ENCODE results near the gene PTPRD.

PTPRD gene

DNA sequence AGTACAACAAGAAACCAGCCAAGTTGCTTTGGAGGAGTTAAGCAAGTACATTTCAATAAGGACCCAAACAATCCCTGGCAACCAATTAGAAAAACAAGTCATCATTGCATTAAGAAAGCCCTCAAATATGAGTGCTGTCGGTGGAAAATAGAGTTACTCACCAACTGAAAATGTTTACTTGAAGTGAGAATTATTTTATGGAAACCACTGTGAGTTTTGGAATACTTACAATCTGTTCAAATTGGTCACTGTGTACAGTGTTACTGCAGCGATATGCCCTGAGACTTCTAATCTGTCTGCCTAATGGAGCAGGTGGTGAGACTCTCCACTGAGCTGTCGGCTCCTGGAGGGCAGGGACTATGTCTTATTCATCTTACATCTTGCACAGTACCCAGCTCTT is 1740.0 kb downstream of the PTPRD start:
- DNase-seq = no peak

DNA sequence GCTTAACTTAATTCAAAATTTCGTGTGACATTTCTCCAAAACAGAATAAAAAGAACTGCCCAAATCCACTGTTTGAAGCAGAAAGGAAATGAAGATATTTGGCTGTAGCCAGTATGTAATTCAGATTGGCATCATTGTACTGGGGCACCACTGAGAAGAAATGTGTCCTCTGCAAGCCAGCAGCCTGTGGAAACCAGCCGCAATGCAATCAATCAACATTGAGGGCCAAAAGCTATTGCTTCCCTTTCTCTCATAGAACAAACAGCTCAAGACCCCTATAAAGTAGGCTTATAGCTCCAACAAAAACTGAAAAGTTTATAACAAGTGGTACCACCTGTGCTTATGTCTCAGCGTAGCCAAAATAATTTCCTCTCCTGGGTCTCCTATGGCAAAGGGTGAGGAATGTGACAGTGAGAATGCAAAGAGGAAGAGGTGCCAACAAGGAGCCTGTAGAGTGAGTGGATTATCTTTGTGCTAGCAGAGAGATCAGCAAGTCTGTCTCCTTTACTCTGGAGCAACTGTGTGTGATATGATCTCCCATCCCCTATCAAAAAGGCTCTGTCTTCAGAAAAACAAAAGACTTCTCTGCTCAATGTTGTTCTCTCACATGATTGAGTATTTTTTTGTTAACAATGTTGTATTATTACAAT is 1740.9 kb downstream of the PTPRD start:
- peak in 9 of 56 donors; percentile 16 to 67 (median 28) for DNase-seq

DNA sequence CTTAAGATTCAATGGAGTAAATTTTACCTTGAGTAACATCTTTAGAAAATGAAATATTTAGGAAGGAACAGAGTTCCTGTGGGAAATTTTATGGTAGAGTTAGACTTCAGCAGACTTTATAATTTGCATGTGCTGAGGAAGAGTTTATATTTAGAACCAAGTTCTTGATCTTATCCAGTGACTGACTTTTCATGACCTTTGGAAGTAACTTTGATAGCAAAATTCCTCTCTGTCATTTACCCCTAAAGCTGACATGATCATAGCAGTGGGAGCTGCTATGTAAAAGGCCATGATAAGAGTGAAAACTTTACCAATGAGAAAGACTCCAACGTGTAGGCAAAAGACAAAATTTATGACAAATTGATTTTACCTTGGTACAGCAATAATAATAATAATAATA is 1741.4 kb downstream of the PTPRD start:
- DNase-seq = no peak

DNA sequence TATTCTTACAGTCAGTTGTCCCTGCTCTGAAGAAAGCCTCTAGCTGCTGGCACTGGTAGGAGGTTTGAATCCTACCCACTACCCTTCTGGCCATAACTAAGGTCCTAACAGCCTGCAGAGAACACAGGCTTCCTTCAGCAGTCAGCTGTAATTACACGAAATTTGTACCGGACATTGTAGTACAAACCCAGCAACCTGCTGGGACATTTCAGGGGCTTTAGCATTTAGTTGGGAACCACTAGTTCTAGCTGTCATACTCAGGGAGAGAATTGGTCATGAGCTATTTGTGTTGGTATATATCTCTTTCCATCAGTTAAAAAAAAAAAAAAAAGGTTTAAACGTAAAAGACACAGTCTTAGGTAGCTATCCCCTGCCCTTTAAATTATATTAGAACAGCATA is 1743.0 kb downstream of the PTPRD start:
- DNase-seq = no peak

DNA sequence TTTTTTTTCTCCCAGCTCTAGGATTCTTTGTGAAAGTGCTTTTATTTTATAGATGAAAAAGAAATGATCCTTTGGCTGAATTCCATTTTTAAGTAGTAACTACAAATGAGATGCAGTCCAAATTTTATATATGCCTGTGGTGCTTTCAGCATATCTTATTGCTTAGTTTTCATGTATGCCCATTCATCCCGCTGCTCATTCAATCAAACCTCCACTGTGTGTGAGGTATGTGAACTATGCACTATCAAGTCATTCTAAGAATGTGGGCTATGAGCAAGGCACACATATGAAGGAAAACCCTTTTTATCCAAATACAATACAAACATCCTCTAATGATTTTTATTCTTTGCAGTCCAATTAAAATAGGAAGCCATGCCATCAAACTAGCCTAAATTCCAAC is 1744.2 kb downstream of the PTPRD start:
- no peak for DNase-seq

DNA sequence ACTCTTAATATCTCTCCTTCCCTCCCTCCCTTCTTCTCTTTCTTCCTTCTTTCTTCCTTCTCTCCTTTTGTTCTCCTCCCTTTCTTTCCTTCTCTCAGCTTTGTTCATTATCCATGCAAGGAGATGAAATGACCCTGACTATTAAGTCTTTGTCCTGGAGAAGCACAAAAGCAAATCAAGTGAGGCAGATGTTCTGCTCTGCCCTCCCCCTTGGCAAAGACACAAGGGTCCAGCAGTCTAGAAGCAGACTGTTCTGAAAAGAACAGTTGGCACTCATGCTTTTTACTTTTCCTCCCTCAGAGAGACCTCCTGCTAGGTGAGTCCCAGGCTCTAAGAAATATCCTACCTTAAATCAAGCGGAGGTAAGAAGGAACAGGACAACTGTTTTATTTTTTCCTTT is 1745.7 kb downstream of the PTPRD start:
- DNase-seq = peak in 1 of 56 donors; percentile 30

DNA sequence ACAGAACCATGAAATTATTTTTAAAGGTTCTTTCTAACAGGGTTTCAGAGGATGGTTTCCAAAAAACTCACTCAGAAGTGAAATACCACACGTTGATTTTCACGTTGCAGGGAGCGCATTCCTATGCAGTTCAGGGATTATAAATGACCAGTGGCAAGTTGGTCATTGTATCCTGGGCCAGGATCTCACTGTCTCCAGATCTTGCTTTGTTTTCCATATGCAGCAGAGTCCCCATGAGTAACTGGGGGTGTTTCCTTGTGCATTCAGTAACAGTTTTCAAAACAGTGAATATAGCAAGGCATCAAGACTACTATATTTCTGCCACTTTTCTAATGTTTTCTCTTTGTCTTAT is 1748.3 kb downstream of the PTPRD start:
- DNase-seq = no peak

DNA sequence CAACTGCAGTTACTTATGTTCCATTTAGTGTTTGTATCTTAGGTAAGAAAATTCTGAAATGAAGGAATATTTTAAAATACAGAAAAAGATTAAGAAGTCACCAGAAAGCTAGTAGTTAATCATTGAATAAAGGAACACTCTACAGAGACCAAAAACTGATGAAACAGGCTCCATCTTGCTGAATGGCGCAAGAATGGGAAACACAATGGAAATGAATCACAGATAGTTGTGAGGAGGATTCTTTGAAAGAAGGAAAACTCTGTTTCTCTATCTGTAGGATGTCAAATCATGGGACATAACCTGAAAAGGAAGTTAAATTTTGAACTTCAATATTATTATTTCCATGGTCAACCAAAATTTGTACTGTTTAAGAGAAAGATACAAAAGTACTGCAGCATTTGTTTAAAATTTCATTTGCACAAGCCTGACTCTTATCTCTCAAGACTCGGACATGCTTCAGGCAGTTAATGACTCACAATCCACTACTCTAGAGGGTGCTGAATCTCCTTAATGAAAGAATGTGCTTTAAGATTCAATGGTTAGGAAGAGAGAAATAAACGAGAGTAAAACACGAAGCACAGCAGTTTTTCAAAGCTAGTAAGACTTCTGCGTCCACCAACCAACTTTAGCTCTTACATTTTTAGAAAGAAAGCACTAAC is 1748.8 kb downstream of the PTPRD start:
- no peak for DNase-seq

DNA sequence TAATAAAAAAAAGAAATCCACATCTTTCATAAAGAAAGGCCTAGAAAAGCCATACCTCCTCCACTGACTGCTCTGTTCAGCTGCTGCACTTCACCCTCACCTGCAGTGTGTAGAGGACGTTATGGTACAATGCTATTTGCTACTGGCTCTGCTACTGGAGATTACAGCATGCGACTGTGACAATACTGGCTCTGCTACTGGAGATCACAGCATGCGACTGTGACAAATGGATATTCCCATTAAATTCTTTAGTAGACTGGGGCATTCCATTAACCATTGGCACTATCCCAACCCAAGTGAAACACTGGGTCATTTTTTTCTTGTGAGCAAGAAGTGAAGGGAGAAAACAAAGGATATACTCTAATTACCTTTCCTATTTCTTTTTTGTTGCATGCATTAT is 1749.7 kb downstream of the PTPRD start:
- DNase-seq = no peak

DNA sequence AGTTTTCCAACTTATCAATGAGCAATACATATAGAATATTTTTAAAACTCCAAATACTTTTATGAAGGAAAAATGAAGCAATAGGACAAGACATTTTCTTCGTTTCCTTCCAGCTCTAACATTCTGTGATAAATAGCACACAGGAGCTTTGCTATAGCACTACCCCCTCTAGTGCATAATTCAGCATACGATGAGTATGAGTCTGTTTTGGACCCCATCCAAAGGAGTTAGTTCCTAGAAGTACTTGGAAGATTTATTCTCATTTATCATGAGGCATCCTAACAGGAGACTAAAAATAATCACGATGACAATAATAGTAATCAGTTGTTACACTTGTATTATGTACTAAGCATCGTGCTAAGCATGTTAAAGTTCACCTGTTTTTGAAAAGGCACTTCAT is 1751.9 kb downstream of the PTPRD start:
- DNase-seq = no peak

DNA sequence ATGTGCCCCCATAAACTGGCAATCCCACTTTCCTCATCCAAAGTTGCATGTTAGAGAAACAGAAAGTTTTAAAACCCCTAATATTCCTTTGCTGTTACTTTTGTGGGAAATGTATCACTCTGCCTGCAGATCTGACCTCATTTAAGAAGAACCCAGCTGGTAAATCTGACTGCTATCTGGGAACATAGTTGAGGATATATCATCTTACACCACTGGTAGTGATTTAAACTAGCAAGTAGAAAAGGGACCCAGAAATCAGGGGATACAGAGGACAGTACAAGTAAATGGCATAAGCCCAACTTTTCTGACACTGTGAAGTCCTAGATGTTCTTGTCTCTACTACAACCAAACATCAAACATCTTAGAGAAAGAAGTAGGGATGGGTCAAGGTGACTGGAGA is 1752.7 kb downstream of the PTPRD start:
- DNase-seq = no peak

DNA sequence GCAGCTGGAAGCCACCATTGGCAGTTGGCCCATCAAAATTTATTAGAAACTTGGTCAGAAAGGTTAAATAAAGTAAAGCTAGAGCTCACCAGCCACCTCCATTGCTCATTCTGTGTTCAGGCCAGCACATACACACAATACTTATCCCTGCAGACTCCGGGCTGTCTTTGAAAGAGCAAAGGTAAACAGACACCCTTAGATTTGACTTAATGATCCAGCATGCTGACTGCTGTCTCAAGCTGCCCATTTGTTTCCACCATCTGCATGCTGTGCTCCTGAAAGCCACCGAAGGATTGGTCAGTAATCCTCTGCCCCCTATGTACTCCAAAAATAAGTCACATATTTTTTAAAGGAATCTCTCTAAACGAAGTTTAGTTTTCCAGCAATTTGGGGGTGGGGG is 1753.4 kb downstream of the PTPRD start:
- peak in 1 of 56 donors; percentile 35 for DNase-seq

DNA sequence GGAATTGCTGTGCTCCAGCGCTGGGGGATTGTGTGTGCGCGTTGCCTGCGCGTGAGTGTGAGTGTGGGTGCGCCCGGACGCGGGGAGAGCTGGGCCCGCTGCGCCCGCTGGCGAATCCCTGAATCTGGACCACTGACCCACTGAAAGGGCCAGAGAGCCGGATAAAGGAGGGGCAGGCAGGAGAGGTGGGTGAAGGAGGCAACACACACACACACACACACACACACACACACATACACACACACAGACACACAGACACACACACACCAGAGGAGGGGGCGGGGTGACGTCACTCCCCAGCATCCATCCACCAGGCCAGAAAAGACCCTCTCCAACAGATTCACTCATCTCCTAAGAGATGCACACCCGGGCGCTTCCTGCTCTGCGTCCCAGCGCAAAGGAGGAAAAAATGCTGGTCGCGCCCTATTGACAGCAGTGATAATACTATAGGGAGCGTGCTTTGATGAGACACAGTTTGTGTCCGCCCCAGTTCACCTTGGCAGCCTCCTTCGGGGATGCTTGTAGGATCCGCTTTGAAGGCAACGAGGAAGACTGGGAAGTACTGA is 1754.1 kb downstream of the PTPRD start:
- DNase-seq = peak in 35 of 56 donors; percentile 16 to 74 (median 53)

DNA sequence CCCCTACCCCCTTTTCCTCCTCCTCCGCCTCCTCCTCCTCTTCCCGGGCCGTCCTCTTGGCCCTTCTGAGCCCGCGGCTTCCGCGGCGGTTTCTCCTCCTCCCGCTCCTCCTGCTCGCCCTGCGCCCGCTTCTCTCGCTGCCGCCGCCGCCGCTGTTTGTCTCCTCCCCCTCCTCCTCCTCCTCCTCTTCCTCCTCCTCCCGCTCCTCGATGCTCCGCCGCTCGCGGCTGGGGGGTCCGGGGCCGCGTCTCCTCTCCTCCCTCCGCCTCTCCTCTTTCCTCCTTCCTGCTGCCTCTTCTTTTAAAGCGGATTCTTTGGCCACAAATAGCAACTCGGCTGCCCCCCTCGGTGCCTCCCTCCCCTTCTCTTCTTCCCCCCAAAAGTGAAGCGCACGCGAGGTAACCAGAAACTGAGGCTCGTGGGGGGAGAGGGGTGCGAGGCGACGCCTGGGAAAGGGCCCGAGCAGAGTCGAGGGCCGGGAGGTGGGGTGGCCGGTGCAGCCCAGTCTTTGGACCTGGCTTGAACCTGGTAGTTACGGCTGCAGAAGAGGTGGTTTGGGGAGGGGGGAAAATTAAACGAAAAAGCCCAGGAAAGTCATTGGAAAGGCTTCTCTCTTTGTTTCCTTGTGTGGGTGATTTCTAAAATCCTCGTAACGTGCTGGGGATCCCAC is 1754.7 kb downstream of the PTPRD start:
- DNase-seq = peak in 52 of 56 donors; percentile 21 to 88 (median 74)

DNA sequence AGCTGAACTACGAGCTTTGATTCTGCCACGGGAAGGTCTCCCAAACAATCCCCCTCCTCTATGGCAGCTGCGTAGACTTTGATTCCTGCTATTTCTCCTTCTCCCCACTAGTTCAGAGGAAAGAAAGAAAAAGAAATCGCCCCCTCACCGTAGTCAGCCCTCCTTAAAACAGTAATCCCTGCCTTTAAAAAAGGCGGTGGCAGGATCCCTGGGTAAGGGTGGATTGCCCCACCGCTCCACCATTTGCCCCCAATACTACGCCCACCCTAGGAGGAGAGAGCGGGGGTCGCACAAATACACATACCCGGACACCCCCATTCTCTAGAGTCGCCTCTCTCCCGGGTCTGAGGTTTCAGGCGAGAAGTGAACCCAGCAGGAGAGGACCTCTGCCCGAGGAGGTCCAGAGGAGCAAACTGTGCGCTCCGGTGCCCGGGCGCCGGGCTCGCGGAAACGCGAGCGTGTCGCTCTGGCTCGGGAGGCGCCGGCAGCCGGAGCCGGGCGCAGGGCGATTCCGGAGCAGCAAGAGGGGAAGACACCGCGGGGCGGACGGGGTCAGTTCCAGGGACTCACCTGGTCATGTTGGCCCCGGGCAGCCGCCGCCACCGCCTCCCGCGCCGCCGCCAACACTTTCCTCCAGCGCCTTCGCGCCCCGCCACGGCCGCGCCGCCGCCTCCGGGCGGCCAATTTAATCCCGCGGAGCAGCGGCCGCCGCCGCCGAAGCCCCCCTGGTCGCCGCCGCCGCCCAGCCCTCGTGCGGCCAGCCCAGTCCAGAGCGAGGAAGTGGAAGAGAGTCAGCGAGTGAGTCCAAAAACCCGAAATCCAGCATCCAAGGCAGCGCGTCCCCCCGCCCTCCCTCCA is 1755.5 kb downstream of the PTPRD start:
- peak in 18 of 56 donors; percentile 22 to 77 (median 61) for DNase-seq

DNA sequence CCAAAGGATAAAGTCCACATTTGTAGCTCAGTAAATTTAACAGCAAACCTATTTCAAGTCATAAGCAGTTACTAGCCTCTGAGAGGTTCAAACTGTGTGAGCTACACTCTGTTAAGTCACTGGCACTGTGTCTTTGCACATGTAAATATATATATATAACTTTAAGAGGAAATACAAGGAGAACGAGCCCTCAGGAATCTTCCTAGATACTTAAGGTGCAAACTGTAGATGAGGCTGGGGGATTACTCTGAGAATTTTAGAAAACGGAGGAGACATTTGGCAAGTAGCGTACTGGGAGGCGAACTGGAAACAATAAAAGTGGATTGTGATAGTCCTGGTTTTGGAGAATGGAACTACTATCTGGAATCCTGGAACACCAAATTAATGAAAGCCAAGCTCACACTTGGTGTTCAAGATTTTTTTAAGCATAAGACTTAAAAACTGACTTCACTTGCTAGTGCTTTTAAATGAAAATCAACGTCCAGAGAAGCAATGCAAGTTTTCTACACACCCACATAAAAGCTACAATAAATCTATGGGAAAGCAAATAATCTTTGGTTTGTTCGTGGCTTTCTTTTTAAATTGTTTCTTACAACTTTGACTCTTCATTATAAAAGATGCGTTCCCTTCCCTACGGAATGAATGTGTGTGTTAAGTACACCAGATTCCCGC is 1756.3 kb downstream of the PTPRD start:
- peak in 1 of 56 donors; percentile 38 for DNase-seq

DNA sequence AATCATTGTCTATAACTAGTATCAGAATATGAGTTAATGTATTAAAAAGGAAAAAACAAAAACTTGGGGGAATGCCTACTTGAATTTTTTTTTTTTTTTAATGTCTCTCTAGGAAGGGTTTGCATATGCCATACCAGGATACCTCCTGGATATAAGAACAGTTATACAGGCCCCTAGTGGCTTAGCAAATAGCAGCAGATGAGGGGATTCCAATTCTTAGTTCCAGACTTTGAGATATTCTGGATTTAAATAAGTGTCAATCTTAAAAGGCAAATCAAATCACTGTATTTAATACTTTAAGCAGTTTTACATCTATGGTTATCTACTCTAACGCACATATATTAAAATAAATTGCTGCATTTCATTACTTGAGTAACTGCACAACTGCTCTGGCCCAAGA is 1757.8 kb downstream of the PTPRD start:
- no peak for DNase-seq

DNA sequence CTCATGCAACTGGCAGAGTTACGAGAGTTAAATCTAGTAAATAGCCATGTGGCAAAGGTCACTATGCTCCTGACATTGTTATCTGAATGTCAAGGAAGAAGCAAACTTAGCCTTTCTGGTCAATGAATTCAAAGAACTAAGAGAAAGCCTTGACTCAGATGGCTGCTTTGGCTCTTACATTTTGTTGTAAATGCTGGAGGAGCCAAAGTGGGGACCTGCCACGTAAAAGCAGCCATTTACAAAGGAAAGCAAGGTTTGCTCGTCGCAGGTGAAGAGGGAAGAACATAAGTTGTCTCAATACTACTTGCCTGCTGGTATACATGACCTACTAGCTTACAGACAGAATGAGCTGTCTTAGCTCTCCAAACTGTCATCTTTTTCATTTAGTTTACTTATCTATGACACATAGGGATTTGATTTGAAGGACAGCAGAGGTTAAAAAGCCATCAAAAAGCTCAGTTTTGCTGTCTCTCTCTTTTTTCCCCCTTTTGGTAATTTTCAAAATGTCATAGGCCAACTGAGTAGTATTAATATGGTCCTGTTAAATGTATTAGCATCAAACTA is 1760.4 kb downstream of the PTPRD start:
- DNase-seq = no peak

DNA sequence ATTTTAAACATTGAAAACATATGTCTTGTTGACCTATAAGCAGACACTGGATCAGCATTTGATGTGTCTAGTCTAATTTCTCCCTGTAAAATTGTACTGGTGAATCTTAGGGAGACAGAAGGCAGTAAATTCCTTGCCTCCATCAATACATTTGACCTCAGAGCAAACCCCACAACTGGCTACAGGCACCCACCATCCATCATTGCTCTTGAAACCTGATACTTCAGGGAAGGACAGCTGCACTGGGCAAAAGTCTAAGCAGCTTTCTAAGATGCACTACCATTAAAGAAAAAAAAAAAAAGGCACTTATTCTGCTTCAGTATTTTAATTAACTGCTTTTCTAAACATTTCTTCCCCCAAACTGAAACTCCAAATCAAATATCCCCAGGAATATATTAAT is 1761.9 kb downstream of the PTPRD start:
- no peak for DNase-seq

DNA sequence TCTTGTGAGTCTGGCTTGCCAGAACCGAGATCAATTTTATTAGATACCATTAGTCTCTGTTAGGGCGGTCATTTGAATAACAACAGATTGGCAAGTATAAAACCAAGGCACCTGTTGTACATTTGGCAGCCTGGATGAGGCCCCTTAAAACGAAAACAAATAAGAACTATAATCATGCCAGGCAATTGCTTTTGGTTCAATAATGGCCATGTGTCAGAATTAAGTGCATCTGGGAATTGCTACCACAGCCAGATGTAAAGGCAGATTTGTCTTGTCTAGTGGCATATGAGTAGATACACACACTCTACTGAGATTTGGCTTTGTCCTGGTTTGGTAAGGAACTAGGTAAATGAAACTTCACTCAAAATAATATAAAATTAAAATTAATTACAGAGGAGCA is 1767.0 kb downstream of the PTPRD start:
- no peak for DNase-seq

DNA sequence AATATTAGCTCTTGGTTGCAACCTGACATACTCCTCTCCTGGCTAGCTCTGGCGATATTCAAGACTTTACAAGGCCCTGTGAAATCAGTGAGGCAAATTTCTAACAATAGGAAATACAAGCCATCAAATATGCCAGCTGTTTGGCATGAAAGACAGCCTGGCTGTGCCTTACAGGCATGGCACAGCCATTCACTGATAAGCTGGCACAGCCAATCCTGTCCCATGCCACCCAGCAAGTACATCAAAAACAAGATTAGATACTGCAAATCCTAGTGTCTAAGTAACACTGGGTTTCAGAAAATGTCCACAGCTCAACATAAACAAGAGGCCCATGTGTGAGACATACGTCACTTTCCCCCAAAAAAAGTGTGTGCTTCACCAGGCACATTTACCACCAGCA is 1767.4 kb downstream of the PTPRD start:
- peak in 42 of 56 donors; percentile 9 to 80 (median 50) for DNase-seq

Data from nucleus accumbens (tissue), 56 donors.